Activated T-cell treated with anti-CD3 and anti-CD28 coated beads, Interleukin-2, amount 50 U/mL, for 24 hours (primary cell): ENCODE results near the gene PLXNC1.
A peak's percentile ranks its signal among the peaks of the same experiment; 100 is the strongest.

ENCODE experiments used
- DNase-seq: peaks from one replicate; pipeline ENCODE4 v3.0.0-alpha.2; 2020
- H3K27ac Mint-ChIP-seq: 2 replicates; pipeline ENCODE4 v1.8.0; 2020; ENCODE audit warnings: mild to moderate bottlenecking, mixed read lengths
- H3K27me3 Mint-ChIP-seq: 2 replicates; pipeline ENCODE4 v1.8.0; 2020; ENCODE audit warnings: mixed read lengths
- H3K36me3 Mint-ChIP-seq: 2 replicates; pipeline ENCODE4 v1.8.0; 2020; ENCODE audit warnings: low read depth, mixed read lengths
- H3K4me1 Mint-ChIP-seq: 2 replicates; pipeline ENCODE4 v1.8.0; 2020; ENCODE audit warnings: low read depth, mixed read lengths
- H3K4me3 Mint-ChIP-seq: 2 replicates; pipeline ENCODE4 v1.8.0; 2020; ENCODE audit warnings: mild to moderate bottlenecking, moderate library complexity, mixed read lengths
- H3K9me3 Mint-ChIP-seq: 2 replicates; pipeline ENCODE4 v1.8.0; 2020; ENCODE audit warnings: mixed read lengths

The PLXNC1 gene

DNA sequence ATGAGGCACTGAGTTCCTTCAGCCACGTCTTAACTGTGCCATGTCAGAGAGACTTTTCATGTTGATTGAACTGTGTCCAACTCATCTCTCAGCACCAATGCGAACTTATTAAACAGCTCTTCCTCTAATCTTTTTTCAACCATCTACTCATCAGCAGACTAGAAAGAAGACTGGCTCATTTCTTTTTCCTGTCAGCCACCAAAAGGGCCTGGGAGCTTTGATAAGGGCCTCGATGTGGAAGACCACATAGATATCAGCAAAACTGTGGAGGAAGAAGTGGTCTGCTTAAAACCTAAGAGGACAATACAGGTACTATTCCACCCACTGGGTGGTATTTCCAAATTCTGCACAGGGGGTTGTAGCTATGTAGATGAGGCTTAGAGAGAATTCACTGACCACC is 3.6 kb upstream of the PLXNC1 start:
- Mint-ChIP-seq H3K27ac (no peak overlapping the region), H3K9me3 (no peaks in the 10 kb centered on the region), H3K27me3 (peaks cover 17% of the 10 kb centered on the region), H3K4me3 (no peak overlapping the region), H3K4me1 (peaks cover 19% of the 10 kb centered on the region), H3K36me3 (no peaks in the 10 kb centered on the region)
- no peak for DNase-seq

DNA sequence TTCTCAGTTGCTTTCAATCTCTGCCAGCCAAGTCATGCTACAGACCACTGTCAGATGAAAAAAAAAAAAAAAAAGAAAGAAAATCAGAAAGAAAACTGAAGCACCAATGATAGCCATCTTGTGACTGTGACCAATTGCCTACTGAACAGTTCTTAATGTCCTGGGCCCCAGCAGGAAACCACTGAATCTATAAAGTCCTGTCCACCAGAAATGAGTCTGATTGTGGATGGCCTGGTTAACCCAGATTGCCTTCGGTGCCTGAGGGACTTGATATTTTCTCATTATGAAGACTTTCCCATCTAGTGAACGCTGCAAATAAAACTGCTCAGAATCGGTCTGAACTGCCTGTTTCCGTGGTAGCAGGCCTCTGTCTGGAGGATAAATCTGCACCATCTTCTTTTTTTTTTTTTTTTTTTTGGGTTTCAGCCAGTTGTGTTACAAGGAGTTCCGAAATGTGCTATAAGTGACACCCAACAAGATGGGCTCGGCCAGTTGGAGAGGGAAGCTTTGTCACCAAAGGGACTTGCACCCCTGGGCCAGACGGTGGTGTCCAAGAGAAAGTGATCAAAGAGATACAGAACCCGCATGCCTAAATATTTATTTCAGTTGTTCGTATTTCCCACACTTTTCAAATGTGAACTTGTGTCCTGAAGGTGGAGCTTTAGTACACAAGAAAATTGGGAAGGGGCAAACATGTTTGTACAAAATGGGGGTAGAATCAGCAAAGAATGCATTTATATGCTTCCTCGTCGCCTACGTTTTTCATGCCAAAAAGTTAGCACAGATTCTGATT is 3.0 kb upstream of the PLXNC1 start:
- Mint-ChIP-seq H3K4me3 (no peak overlapping the region), H3K27me3 (peaks cover 20% of the 10 kb centered on the region), H3K27ac (no peak overlapping the region), H3K36me3 (no peaks in the 10 kb centered on the region), H3K4me1 (peaks cover 22% of the 10 kb centered on the region), H3K9me3 (no peaks in the 10 kb centered on the region)
- no peak for DNase-seq

- no peaks in the 10 kb centered on the region for H3K36me3 Mint-ChIP-seq
- peaks cover 27% of the 10 kb centered on the region for H3K27me3 Mint-ChIP-seq
- no peak overlapping the region for H3K4me3 Mint-ChIP-seq
- no peaks in the 10 kb centered on the region for H3K9me3 Mint-ChIP-seq
- no peak for DNase-seq
- H3K4me1 Mint-ChIP-seq = peaks cover 30% of the 10 kb centered on the region
- H3K27ac Mint-ChIP-seq = no peak overlapping the region
These were observed 2.0 kb upstream of the PLXNC1 start for GRCh38 chr12:94146166-94146936.

GRCh38 chr12:94147387-94147990 is 888 bp upstream of the PLXNC1 start:
- Mint-ChIP-seq H3K4me1 (peaks cover 28% of the 10 kb centered on the region), H3K27ac (no peak overlapping the region), H3K9me3 (no peaks in the 10 kb centered on the region), H3K36me3 (no peaks in the 10 kb centered on the region), H3K4me3 (peak overlapping the region; percentile 79), H3K27me3 (peaks cover 37% of the 10 kb centered on the region)
- DNase-seq = no peak

DNA sequence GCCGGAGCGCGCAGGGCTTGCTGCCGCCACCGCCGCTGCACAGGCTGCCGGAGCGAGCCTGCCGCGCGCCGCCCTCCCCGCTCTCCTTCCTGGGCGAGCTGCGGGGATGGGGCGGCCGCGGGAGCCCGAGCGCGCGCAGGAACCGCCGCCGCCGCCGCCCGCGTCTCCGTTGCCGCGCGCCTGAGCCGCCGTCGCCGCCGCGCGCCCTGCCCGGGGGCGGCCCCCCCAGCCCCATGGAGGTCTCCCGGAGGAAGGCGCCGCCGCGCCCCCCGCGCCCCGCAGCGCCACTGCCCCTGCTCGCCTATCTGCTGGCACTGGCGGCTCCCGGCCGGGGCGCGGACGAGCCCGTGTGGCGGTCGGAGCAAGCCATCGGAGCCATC is 352 bp downstream of the PLXNC1 start:
- H3K4me3 Mint-ChIP-seq = peak overlapping the region; percentile 79
- no peak for DNase-seq
- no peaks in the 10 kb centered on the region for H3K9me3 Mint-ChIP-seq
- no peak overlapping the region for H3K27ac Mint-ChIP-seq
- peaks cover 30% of the 10 kb centered on the region for H3K4me1 Mint-ChIP-seq
- H3K27me3 Mint-ChIP-seq = peaks cover 37% of the 10 kb centered on the region
- H3K36me3 Mint-ChIP-seq = no peaks in the 10 kb centered on the region

DNA sequence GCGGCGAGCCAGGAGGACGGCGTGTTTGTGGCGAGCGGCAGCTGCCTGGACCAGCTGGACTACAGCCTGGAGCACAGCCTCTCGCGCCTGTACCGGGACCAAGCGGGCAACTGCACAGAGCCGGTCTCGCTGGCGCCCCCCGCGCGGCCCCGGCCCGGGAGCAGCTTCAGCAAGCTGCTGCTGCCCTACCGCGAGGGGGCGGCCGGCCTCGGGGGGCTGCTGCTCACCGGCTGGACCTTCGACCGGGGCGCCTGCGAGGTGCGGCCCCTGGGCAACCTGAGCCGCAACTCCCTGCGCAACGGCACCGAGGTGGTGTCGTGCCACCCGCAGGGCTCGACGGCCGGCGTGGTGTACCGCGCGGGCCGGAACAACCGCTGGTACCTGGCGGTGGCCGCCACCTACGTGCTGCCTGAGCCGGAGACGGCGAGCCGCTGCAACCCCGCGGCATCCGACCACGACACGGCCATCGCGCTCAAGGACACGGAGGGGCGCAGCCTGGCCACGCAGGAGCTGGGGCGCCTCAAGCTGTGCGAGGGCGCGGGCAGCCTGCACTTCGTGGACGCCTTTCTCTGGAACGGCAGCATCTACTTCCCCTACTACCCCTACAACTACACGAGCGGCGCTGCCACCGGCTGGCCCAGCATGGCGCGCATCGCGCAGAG is 873 bp downstream of the PLXNC1 start:
- peak; percentile 76 for DNase-seq
- H3K27ac Mint-ChIP-seq = no peak overlapping the region
- H3K9me3 Mint-ChIP-seq = no peaks in the 10 kb centered on the region
- H3K4me1 Mint-ChIP-seq = peaks cover 30% of the 10 kb centered on the region
- peak overlapping the region; percentile 81 for H3K4me3 Mint-ChIP-seq
- no peaks in the 10 kb centered on the region for H3K36me3 Mint-ChIP-seq
- peaks cover 37% of the 10 kb centered on the region for H3K27me3 Mint-ChIP-seq

DNA sequence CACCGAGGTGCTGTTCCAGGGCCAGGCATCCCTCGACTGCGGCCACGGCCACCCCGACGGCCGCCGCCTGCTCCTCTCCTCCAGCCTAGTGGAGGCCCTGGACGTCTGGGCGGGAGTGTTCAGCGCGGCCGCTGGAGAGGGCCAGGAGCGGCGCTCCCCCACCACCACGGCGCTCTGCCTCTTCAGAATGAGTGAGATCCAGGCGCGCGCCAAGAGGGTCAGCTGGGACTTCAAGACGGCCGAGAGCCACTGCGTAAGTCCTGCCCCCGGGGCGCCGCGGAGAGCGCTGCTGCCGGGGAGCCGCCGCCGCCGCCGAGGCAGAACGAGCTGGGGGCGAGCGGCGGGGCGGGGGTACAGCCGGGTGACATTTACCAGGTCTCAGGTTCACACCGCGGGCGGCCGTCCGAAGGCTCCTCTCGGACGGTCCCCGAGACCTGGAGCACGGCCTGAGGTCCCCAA is 1.4 kb downstream of the PLXNC1 start:
- no peaks in the 10 kb centered on the region for H3K36me3 Mint-ChIP-seq
- H3K9me3 Mint-ChIP-seq = no peaks in the 10 kb centered on the region
- H3K27me3 Mint-ChIP-seq = peaks cover 37% of the 10 kb centered on the region
- peaks cover 30% of the 10 kb centered on the region for H3K4me1 Mint-ChIP-seq
- peak overlapping the region; percentile 81 for H3K4me3 Mint-ChIP-seq
- peak; percentile 69 for DNase-seq
- H3K27ac Mint-ChIP-seq = no peak overlapping the region

GRCh38 chr12:94150240-94151121 is 2.1 kb downstream of the PLXNC1 start:
- DNase-seq = peak; percentile 66
- peaks cover 37% of the 10 kb centered on the region for H3K27me3 Mint-ChIP-seq
- peak overlapping the region; percentile 81 for H3K4me3 Mint-ChIP-seq
- peaks cover 30% of the 10 kb centered on the region for H3K4me1 Mint-ChIP-seq
- H3K9me3 Mint-ChIP-seq = no peaks in the 10 kb centered on the region
- no peaks in the 10 kb centered on the region for H3K36me3 Mint-ChIP-seq
- H3K27ac Mint-ChIP-seq = peak overlapping the region; percentile 57

DNA sequence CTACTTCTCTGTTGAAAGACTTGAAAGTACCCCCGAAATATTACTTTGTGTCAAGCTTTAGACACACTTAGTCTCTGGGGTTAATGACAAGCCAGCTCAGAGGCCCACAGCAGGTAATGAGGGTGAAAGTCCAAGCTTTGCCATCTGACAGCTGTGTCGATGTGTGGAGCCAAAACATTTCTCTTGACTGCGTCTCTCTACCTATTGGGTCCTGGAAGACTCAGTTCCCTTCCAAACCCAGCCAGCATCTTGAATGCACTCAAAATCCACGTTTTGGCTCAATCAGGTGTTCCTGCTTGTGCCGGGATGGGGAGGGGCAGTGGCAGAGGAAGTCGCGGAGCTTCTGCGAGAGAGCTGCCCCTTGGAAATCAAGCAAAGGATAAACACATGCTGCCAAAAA is 3.2 kb downstream of the PLXNC1 start:
- H3K36me3 Mint-ChIP-seq = no peaks in the 10 kb centered on the region
- no peak for DNase-seq
- H3K9me3 Mint-ChIP-seq = no peaks in the 10 kb centered on the region
- peaks cover 32% of the 10 kb centered on the region for H3K27me3 Mint-ChIP-seq
- peak overlapping the region; percentile 13 for H3K4me3 Mint-ChIP-seq
- H3K27ac Mint-ChIP-seq = no peak overlapping the region
- H3K4me1 Mint-ChIP-seq = peaks cover 30% of the 10 kb centered on the region

DNA sequence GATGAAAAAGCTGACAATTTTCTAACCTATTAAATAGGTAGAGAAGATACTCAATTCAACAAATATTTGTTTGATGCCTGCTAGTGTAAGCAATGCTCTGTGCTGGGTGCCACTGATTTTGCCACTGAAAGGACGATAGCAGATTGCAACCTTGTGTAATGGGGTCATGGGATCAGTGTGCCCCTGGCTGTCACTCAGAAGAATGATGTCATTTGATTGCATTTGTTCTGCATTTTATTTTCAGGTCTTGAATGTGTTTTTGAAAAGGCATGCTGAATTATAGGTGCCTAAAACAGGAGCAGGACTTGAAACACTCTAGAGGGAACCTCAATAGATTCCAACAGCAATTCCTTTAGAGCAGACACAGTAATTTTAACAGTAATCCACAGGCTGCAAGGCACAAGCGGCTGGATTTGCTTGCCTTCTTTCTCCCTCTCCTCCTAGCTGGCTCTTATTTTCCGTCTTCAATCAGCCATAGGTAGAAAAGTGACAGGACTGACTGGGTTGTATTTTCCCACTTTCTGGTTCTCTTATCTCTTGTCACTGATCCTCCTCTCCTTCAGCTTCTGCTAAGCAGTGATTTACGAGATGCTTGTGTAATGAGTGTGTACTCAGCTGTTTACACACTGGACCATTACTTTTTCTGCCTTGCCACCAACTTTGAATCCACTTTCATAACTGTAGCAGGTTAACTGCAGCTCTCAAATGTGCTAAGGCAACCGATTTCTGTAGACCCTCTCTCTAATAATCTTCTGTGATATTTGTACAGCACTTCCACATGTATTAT is 4.1 kb downstream of the PLXNC1 start:
- H3K36me3 Mint-ChIP-seq = no peaks in the 10 kb centered on the region
- peaks cover 23% of the 10 kb centered on the region for H3K27me3 Mint-ChIP-seq
- no peak for DNase-seq
- H3K4me3 Mint-ChIP-seq = no peak overlapping the region
- no peaks in the 10 kb centered on the region for H3K9me3 Mint-ChIP-seq
- peaks cover 30% of the 10 kb centered on the region for H3K4me1 Mint-ChIP-seq
- H3K27ac Mint-ChIP-seq = no peak overlapping the region

DNA sequence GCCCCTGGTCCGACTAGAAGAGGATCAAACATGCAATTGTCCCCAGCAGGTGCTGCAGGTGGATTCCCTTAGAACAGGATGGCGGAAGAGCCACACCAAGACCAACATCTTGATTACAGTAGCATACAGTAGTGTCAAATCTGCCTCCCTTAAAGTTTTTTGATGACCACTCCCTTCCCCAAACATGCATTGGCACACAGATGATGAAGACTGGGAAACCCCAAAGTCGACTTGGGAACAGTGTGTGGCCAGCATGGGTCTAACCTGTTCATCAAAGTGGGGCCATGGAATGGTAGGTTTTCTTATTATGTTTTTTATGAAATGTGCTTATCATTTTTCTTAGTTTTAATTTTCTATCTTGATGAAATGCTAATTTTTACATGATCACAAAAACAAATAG is 8.8 kb downstream of the PLXNC1 start:
- DNase-seq = no peak
- no peak overlapping the region for H3K4me3 Mint-ChIP-seq
- no peak overlapping the region for H3K27ac Mint-ChIP-seq
- H3K4me1 Mint-ChIP-seq = peaks cover 17% of the 10 kb centered on the region
- no peaks in the 10 kb centered on the region for H3K9me3 Mint-ChIP-seq
- H3K27me3 Mint-ChIP-seq = peaks cover 2% of the 10 kb centered on the region
- no peaks in the 10 kb centered on the region for H3K36me3 Mint-ChIP-seq

GRCh38 chr12:94157981-94158411 is 9.6 kb downstream of the PLXNC1 start:
- Mint-ChIP-seq H3K4me3 (no peak overlapping the region), H3K4me1 (peaks cover 13% of the 10 kb centered on the region), H3K27ac (no peak overlapping the region), H3K36me3 (no peaks in the 10 kb centered on the region), H3K27me3 (no peaks in the 10 kb centered on the region), H3K9me3 (no peaks in the 10 kb centered on the region)
- DNase-seq = no peak

- H3K27ac Mint-ChIP-seq = no peak overlapping the region
- no peaks in the 10 kb centered on the region for H3K27me3 Mint-ChIP-seq
- H3K9me3 Mint-ChIP-seq = no peaks in the 10 kb centered on the region
- H3K4me1 Mint-ChIP-seq = peaks cover 12% of the 10 kb centered on the region
- DNase-seq = no peak
- no peak overlapping the region for H3K4me3 Mint-ChIP-seq
- no peaks in the 10 kb centered on the region for H3K36me3 Mint-ChIP-seq
These were observed 10.3 kb downstream of the PLXNC1 start for GRCh38 chr12:94158666-94159065.
